Measurements from ENCODE around the gene ARL15.

DNA sequence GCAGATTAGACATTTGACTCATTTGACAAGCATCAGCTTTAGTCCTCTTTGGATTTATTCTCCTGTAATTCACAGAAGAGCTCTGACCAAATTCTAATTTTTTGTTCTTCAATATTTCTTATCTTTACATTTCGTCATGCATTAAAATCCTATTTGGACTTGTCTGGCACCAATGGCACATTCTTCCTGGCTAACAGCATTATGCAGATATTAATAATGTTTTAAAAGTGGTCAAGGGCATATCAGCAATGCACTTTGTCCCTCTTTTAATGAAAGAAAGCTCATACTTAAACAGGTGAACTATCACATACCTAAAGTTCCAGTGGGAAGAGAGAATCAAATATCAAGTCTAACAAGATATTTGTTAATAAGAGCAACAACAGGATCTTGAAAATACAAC, 270.4 kb downstream of the ARL15 start:
- TF ChIP-seq, protein P1, sequence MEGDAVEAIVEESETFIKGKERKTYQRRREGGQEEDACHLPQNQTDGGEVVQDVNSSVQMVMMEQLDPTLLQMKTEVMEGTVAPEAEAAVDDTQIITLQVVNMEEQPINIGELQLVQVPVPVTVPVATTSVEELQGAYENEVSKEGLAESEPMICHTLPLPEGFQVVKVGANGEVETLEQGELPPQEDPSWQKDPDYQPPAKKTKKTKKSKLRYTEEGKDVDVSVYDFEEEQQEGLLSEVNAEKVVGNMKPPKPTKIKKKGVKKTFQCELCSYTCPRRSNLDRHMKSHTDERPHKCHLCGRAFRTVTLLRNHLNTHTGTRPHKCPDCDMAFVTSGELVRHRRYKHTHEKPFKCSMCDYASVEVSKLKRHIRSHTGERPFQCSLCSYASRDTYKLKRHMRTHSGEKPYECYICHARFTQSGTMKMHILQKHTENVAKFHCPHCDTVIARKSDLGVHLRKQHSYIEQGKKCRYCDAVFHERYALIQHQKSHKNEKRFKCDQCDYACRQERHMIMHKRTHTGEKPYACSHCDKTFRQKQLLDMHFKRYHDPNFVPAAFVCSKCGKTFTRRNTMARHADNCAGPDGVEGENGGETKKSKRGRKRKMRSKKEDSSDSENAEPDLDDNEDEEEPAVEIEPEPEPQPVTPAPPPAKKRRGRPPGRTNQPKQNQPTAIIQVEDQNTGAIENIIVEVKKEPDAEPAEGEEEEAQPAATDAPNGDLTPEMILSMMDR (IDR thresholded peaks at IDR 0.05) = no peak
- no peak for TF ChIP-seq POLR2A (IDR thresholded peaks at IDR 0.05)

Measured in esophagus squamous epithelium (tissue), 4 donors.